Ishikawa (cell line): Measurements from ENCODE around the gene MYH7B.

Experiments used
- CEBPB ChIP-seq: IDR thresholded peaks from 2 replicates; pipeline ENCODE4 v1.6.1; 2012
- CREB1 ChIP-seq: IDR thresholded peaks from 2 replicates; pipeline ENCODE4 v1.6.1; 2012; ENCODE audit warnings: low read depth
- EGR1 ChIP-seq: IDR thresholded peaks from 2 replicates; pipeline ENCODE4 v1.6.1; 2012
- EP300 ChIP-seq: IDR thresholded peaks from 2 replicates; pipeline ENCODE4 v1.6.1; 2012; ENCODE audit warnings: borderline replicate concordance
- FOXM1 ChIP-seq: IDR thresholded peaks from 2 replicates; pipeline ENCODE4 v1.6.1; 2012; ENCODE audit warnings: low read depth, borderline replicate concordance
- NFIC ChIP-seq: IDR thresholded peaks from 2 replicates; pipeline ENCODE4 v1.6.1; 2012
- RAD21 ChIP-seq: IDR thresholded peaks from 2 replicates; pipeline ENCODE4 v1.6.1; 2012; ENCODE audit warnings: low read depth
- TAF1 ChIP-seq: IDR thresholded peaks from 2 replicates; pipeline ENCODE4 v1.6.1; 2012; ENCODE audit warnings: low read depth, mild to moderate bottlenecking
- TCF12 ChIP-seq: IDR thresholded peaks from 2 replicates; pipeline ENCODE4 v1.6.1; 2012; ENCODE audit warnings: low read depth
- TEAD4 ChIP-seq: IDR thresholded peaks from 2 replicates; pipeline ENCODE4 v1.6.1; 2012
- YY1 ChIP-seq: IDR thresholded peaks from 2 replicates; pipeline ENCODE4 v1.6.1; 2012; ENCODE audit warnings: low read depth
- ZBTB7A ChIP-seq: IDR thresholded peaks from 2 replicates; pipeline ENCODE4 v1.6.1; 2012; ENCODE audit warnings: low read depth
- TF ChIP-seq, protein P1 (sequence below): IDR thresholded peaks from 2 replicates; pipeline ENCODE4 v1.6.1; 2012
- TF ChIP-seq, protein P2 (sequence below): IDR thresholded peaks from 2 replicates; pipeline ENCODE4 v1.6.1; 2012
- TF ChIP-seq, protein P3 (sequence below): IDR thresholded peaks from 2 replicates; pipeline ENCODE4 v1.6.1; 2012; ENCODE audit warnings: low read depth, mild to moderate bottlenecking

MYH7B gene

DNA sequence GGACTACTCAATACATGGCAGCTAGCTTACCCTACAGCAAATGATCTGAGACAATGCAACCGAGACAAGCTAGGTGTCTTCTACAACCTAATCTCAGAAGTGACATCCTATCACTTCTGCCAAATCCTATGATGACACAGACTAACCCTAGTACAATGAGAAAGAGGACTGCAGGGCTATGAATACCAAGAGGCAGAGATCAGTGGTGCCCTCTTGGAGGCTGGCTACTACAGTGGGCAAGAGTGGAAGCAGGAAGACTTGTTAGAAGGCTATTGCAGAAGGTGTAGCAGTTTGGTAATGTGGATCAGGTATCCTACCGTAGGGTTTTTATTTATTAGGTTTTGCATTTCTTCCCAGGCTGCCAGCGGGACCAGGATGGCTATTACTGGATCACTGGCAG, 30.3 kb upstream of the MYH7B start:
- TF ChIP-seq EGR1 (no peak), CEBPB (no peak), TCF12 (no peak), ZBTB7A (no peak), EP300 (no peak), YY1 (no peak)

DNA sequence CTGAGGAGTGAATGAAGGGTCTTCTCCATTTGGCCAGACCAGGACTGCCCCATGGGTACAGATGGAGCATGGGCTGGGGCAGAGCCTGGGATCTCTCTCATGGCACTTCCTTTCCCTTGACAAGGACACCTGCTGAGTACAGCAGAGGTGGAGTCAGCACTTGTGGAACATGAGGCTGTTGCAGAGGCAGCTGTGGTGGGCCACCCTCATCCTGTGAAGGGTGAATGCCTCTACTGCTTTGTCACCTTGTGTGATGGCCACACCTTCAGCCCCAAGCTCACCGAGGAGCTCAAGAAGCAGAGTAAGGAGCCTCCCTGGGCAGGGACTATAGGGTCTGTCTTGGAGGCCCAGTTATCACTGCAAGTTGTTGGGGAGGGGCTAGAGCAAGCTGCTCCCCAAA, 29.7 kb upstream of the MYH7B start:
- TF ChIP-seq TEAD4 (no peak), CEBPB (no peak), ZBTB7A (no peak), EGR1 (no peak), TAF1 (no peak), EP300 (no peak), YY1 (no peak), TCF12 (no peak), FOXM1 (no peak), NFIC (no peak)
- TF ChIP-seq, protein P1, sequence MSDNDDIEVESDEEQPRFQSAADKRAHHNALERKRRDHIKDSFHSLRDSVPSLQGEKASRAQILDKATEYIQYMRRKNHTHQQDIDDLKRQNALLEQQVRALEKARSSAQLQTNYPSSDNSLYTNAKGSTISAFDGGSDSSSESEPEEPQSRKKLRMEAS, result no peak

DNA sequence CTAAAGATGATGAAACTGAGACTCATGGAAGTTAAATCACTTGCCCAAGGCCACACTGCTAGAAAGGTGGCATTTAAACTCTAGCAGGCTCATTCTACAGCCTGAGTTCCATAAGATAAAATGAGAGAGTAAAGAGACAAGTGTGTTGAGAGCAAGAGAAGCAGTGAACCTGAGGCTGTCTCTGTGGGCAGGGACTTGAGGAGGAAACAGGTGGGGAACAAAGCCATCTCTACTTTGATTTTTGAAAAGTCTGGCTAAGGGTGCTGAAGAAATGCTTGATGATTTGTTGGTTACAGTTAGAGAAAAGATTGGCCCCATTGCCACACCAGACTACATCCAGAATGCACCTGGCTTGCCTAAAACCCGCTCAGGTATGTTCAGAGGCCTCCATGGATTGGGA, 29.1 kb upstream of the MYH7B start:
- no peak for TF ChIP-seq EP300
- TF ChIP-seq RAD21, result no peak
- no peak for TF ChIP-seq NFIC

DNA sequence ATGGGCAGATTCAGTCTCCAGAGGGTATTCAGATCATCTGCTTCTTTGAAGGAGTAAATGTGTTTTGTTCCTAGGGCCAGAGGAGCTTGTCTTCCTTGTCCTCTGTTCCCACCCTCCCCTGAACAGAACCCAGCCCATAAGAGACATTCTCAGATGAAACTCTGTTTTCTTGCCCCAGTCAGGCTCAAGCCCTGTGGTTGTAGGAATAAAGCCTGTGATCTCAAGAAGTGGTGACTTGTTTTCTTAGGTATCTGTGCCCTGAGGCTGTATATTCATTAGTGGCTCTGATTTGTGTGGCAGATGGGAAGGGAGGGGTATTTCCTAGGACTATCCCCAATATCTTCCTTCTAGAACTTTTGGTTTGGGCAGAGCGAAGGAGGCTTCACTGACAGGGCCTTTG, 27.9 kb upstream of the MYH7B start:
- TF ChIP-seq TEAD4 (no peak), RAD21 (no peak), TCF12 (no peak), EP300 (no peak), NFIC (no peak), YY1 (no peak), ZBTB7A (no peak), EGR1 (no peak), TAF1 (no peak), CEBPB (no peak), CREB1 (no peak)
- TF ChIP-seq, protein P2, sequence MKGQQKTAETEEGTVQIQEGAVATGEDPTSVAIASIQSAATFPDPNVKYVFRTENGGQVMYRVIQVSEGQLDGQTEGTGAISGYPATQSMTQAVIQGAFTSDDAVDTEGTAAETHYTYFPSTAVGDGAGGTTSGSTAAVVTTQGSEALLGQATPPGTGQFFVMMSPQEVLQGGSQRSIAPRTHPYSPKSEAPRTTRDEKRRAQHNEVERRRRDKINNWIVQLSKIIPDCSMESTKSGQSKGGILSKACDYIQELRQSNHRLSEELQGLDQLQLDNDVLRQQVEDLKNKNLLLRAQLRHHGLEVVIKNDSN, result no peak
- TF ChIP-seq, protein P1, result no peak
- TF ChIP-seq, protein P3, sequence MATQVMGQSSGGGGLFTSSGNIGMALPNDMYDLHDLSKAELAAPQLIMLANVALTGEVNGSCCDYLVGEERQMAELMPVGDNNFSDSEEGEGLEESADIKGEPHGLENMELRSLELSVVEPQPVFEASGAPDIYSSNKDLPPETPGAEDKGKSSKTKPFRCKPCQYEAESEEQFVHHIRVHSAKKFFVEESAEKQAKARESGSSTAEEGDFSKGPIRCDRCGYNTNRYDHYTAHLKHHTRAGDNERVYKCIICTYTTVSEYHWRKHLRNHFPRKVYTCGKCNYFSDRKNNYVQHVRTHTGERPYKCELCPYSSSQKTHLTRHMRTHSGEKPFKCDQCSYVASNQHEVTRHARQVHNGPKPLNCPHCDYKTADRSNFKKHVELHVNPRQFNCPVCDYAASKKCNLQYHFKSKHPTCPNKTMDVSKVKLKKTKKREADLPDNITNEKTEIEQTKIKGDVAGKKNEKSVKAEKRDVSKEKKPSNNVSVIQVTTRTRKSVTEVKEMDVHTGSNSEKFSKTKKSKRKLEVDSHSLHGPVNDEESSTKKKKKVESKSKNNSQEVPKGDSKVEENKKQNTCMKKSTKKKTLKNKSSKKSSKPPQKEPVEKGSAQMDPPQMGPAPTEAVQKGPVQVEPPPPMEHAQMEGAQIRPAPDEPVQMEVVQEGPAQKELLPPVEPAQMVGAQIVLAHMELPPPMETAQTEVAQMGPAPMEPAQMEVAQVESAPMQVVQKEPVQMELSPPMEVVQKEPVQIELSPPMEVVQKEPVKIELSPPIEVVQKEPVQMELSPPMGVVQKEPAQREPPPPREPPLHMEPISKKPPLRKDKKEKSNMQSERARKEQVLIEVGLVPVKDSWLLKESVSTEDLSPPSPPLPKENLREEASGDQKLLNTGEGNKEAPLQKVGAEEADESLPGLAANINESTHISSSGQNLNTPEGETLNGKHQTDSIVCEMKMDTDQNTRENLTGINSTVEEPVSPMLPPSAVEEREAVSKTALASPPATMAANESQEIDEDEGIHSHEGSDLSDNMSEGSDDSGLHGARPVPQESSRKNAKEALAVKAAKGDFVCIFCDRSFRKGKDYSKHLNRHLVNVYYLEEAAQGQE, result no peak

DNA sequence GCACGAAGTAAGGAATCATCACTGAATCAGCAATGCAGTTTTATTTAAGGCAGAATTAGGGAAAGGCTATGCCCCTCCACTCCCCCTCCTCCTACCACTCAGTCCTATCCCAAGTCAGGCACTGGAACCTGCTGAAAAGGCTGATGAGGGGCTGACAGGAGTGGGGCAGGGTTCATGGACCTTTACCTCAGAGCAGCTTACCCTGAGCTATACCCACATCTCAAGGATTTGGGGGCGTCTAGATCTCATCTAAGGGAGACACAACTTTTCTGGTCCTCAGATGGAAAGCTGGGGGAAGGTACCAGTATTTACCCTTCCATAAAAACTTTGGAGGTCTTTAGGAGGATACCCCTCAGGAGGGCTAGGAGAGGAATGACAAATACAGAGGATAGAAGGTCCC, 27.3 kb upstream of the MYH7B start:
- TF ChIP-seq CEBPB (no peak), ZBTB7A (no peak), EP300 (no peak), FOXM1 (no peak), NFIC (no peak), TEAD4 (no peak), EGR1 (no peak)
- TF ChIP-seq, protein P2, result no peak

DNA sequence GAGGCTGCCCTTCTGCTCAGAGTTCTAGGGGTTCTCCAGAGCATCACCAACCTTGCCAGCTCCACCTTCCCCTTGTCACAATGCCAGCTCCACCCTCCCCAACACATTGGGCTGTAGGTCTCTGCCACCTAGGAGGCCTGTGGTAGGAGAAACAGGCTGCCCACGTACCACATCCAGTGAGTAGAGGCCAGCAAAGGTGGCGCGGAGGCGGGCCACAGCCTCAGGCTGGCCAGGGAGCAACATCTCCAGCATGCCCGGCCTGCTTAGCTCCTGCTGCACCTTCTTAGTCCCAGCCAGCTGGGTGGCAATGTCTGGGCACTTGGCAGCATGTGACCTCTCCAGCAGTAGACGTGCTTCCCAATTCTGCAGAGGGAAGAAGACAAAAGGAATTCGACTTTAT, 23.9 kb upstream of the MYH7B start:
- TF ChIP-seq TCF12 (no peak), EGR1 (no peak), NFIC (no peak)
- TF ChIP-seq, protein P3, result no peak

DNA sequence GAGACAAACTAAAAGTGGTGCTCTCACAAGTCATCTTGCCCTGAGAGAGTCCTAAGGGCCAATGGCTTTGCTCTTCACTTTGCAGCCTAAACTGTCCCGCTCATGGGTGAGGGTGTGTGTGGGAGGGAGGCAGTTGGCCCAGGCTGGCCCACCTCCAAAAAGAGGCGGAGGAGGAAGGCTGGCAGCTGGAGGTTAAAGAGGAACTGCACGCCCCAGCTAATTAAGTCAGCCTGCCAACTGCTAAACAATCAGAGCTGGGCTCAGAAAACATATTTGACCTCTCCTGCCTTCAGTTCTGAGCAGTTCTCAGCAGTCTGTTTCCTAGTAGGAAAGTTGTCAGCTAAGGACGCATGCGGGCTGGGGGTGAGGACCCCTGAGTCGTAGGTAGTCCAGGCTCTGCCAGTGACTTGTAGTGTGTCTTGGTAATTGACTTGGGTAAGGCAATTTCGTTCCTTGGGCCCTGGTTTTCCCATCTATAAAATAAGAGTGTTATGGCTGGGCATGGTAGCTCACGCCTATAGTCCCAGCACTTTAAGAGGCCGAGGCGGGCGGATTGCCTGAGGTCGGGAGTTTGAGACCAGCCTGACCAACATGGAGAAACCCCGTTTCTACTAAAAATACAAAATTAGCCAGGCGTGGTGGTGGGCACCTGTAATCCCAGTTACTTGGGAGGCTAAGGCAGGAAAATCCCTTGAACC, 17.1 kb upstream of the MYH7B start:
- TF ChIP-seq FOXM1 (no peak), NFIC (peak; percentile 58)
